Measurements from ENCODE around the gene MRPS6.

MRPS6 gene

DNA sequence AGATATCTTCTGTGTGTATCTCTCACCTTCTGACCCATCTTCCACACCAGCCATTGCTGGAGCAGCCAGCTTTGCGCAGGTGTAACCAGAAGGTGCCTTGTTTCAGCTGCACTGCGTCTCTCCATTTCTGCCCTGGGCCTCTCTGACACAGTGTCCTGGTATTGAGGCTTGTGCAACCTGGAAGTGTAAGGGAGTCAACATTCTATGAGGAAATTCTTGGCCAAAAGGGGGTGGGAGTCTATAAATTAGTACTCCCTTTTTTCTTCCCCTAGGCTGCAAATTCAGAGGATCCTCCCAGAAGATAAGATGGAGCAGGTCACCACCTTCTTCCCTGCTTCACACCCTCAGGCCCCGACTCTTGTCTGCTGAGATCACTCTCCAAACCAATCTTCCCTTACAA lies 109.1 kb downstream of the MRPS6 start:
- DNase-seq: no peak

DNA sequence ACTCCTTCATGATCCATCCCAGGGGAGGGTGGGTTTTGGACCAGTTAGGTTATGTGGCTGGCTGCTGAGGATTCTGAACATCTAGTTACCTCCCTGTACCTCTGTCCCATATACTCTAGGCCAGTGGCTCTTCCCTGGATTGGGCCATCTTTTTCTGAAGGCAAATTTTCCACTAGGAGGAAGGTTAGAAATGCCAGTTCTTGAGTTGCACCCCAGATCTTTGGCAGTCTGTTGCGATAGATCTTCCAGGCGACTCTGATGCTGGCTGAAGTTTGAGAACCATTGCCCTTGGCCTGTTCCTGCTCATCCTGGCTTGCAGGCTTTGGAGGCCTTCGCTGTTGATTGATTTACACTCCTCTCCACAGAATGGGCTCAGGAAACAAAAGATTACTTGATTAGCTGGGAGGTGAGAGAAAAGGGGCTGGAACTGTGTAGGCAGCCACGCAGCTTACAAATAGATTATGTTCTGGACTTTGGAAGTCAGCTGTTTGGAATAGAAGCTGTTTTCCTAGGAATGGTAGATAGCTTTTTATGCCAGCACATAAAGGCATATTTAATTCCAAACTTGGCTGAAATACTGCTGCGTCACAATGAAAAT lies 110.1 kb downstream of the MRPS6 start:
- no peak for DNase-seq

DNA sequence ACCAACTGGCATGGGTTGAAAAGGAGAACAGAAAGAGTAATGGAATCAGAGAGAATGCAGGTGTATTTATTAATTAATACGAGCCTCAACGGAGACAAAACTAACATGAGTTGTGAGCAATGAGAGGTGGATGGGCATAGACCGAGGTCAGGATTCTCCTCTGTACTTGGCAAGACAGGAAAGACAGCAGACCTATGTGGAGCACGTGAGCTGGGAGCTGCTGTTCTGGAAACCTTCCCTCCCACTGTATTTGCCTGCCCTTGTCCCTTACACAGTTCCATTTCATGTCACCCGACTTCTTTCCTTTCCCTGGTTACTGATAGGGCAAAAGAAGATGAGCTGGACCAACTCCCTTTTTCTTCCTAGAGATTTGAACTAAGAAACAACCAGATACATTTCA lies 110.9 kb downstream of the MRPS6 start:
- DNase-seq: no peak

DNA sequence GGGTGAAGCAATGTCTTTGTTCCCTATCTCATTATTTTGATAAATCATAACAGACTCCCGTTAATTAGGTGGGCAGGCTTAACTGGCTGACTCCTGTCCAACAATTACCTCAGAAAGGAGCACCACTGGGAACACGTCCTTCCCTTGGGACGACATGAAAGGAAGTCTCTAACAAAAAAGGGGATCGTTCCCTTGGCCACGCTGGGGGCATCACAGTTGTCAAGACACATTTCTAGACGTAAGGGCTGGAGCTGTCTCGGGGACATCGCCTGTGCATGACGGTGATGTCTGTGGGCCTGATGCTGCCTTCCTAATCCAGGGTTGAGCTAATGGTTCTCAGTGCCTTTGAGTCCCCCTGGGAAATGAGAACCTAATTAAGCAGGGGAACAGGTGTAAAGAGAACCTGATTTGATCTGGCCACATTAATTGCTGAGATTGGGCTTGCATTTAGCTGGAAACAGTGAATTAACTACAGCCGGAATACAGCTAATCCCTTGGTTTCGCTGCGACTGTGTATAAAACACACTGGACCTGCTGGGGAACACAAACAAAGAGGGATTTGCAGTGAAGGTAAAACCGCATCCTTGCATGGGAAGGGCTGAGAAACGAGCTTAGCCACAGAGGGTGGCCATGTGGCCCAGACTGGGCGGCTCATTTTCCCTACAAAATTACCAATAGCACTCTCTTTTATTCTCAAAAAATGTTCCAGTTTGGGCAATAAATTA lies 111.8 kb downstream of the MRPS6 start:
- DNase-seq: no peak

DNA sequence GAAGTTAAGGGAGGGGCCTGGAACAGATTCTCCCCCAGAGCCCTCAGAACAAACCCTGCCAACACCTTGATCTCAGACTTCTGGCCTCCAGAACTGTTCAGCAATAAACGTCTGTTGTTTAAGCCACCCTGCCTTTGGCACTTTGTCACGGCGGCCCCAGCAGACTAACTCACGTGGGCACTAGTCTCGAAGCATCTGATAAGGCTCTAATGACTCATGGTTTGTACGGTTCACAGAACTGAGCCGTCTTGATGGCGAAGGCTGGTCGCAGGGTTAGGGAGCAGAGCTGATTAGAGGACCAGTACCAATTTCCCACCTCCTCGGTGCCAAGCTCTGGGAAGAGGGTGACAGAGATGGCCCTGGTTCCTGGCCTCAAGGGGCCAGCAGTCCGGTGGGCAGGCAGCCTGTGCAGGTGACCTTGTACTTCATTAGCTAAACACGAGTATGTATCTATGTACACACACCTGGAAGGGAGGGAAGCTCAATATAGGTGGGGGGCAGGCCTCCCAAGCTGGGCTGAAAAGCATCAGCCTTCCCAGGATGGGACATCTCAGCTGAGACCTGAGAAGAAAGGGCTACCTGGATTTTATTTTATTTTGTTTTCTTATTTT lies 112.8 kb downstream of the MRPS6 start:
- no peak for DNase-seq

DNA sequence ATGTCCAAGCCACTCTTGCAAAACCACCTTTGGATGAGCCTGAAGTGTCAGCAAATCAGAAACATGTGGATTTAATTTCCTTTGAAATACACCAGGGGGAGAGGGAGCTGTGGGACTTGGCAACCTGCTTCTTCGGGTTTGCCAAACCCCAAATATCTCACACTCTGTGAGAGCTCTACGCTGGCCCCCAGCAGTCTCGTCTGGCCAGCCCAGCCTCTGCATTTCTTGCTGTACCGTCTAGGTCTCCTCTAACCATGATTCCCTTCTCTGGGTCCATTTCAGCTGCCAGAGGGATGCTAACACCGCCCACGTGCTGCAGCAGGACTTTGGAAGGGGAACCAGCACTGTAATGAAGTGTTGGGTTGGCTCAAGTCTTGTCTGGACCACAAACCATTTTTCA lies 114.6 kb downstream of the MRPS6 start:
- no peak for DNase-seq

DNA sequence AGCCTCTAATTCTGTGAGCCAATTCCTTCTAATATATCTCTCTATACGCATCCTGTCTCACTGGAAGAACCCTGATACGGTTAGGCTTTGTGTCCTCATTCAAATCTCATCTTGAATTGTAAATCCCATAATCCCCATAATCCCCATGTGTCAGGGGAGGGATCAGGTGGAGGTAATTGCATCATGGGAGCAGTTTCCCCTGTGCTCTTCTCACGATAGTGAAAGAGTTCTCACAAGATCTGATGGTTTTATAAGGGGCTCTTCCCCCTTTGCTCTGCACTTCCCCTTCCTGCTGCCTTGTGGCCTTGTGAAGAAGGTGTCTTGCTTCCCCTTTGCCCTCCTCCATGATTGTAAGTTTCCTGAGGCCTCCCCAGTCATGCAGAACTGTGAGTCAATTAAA lies 116.1 kb downstream of the MRPS6 start:
- DNase-seq: no peak

DNA sequence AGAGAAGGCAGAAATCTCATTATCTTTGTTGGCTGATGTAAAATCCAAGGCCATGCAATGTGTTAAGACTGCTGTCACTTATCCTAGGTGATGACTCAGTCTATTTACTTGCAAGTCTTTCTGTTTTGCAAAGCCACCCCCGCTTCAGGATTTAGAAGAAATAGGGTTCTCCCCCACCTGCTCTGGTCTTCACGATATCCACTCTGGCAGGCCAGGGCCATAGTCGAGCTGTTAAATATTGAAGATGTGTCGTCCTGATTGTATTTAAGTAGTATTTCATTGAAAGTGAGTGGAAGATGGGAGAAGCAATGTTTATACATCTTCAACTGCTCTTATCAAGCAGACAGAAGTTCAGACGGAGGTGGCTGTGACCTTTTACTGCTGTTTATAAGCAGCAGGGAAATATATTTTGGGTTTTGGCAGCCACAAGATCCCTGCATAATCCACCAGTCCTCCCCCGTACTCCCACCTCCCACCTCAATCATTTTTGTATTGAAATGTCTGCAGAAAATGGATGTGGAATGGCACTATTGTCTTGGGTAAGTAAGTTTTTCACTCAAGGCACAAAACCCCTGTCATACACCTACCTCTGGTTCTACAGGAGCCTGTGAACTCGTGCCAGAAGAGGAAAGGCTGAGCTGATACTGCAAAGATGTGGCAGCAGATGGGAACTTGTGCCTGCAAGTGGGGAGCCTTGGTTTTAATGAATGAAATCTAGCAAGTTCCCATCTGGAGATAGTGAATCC lies 117.4 kb downstream of the MRPS6 start:
- no peak for DNase-seq

DNA sequence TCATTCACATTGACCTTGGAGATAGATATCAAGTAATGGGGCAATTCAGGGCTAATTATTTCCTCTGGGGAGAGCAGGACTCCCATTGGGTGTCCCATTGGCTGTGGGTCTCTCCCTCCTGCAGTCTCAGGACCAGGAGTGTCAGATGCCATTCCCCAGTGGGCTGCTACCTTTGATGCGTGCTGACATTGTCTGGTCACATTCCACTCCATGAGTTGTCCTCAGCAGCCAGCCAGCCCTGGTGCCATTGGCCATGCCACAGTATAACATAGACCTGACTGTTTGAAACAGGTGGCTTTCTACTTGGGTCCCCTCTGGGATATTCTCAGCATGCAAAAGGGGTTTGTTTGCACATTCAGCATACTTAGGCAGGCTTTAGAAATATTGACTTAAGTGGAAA lies 118.5 kb downstream of the MRPS6 start:
- DNase-seq: no peak
